ENCODE results near the gene ARL2BP. TPM values are rescaled to one million over a fixed set of nuclear protein-coding genes. Genes with fewer than 3 reads are reported as not detected.
A peak's percentile ranks its signal among the peaks of the same experiment; 100 is the strongest.
"Not testable (repeated sequence)": the region's sequence is repeated elsewhere in the genome, so short reads cannot be mapped to it uniquely, and the experiment has no call there.

ARL2BP gene
- total RNA-seq, result 85.3 and 106 TPM in 2 replicates

DNA sequence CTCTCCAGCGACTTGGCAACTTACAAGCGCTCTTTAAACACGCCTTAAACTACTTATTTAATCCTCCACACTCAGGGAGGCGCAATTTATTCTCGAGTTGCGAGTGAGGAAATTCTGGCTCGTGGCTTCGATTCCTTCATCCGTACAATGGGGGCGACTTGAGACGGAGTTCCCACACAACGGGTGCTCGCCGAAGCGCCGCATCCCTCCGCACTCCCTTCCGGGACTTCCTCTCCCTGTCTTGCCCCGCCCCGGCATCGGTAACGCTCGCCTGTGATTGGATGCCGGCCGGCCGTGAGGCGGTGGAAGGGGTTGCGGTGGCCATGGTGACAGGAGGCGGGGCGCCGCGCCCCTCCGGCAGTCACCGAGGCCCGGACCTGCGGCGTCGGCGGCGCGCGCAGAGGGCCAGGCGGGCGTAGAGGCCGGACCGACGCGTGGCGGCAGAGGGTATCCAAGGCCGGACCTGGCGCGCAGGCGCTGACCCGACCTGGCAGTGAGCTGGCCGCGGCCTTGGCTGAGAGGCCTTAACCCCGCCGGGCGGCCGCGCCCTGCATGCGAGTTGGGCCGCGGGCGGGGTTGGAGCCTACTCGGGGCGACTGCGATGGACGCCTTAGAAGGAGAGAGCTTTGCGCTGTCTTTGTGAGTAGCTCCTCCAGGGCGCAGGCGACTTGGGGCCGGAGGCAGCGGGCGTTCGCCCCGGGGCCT lies at the start of gene ARL2BP:
Gene ARL2BP, plus strand, starts transcription at position 493 of the 705 bp plus-strand sequence. Its CDS starts 109 bp downstream, at position 602.
- peak; percentile 99 for DNase-seq

DNA sequence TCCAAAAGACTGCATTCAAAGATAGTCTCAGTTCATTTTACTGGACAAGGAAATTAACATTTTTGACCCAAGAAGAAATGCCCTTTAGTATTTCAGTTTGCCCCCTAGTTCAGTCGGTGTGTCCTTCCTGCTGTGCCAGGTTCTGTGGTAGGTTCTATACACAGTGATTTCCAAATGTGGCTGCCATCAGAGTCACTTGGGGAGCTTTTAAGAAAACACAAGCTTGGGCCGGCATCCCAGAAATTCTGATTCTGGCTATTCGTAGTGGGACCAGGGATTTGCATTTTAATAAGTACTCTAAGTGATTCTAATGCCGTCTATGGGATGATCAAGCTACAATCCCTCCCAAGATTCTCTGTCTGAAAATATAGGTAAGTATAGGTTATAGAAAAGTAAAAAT lies 48.8 kb upstream of the ARL2BP start:
- no peak for DNase-seq

DNA sequence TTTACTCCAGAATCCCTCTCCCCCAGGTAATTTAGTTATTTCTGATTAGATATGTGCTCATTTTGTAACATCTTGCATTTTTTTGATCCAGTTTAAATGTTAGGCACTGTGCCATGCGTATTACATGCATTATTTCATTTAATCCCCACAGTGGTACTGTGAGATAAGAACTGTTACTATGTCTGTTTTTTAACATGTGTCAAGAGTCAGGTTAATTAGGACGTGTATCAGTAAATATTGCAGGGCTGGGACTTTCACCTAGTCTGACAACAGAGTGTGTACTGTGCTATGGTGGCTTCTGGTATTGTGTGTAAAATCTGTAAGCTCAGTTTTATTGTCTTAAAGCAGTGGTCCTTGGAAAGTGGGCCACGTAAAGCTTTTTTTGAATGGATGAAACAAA lies 48.3 kb upstream of the ARL2BP start:
- DNase-seq, result no peak

DNA sequence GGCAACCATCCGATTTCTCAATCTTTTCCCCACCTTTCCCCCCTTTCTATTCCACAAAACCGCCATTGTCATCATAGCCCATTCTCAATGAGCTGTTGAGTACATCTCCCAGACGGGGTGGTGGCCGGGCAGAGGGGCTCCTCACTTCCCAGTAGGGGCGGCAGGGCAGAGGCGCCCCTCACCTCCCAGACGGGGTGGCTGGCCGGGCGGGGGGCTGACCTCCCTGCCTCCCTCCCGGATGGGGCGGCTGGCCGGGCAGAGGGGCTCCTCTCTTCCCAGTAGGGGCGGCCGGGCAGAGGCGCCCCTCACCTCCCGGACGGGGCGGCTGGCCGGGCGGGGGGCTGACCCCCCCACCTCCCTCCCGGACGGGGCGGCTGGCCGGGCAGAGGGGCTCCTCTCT lies 44.7 kb upstream of the ARL2BP start:
- not testable (repeated sequence) for DNase-seq

DNA sequence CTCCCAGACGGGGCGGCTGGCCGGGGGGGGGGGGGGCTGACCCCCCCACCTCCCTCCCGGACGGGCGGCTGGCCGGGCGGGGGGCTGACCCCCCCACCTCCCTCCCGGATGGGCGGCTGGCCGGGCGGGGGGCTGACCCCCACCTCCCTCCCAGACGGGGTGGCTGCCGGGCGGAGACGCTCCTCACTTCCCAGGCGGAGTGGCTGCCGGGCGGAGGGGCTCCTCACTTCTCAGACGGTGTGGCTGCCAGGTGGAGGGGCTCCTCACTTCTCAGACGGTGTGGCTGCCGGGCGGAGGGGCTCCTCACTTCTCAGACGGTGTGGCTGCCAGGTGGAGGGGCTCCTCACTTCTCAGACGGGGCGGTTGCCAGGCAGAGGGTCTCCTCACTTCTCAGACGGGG lies 44.1 kb upstream of the ARL2BP start:
- DNase-seq, result not testable (repeated sequence)

DNA sequence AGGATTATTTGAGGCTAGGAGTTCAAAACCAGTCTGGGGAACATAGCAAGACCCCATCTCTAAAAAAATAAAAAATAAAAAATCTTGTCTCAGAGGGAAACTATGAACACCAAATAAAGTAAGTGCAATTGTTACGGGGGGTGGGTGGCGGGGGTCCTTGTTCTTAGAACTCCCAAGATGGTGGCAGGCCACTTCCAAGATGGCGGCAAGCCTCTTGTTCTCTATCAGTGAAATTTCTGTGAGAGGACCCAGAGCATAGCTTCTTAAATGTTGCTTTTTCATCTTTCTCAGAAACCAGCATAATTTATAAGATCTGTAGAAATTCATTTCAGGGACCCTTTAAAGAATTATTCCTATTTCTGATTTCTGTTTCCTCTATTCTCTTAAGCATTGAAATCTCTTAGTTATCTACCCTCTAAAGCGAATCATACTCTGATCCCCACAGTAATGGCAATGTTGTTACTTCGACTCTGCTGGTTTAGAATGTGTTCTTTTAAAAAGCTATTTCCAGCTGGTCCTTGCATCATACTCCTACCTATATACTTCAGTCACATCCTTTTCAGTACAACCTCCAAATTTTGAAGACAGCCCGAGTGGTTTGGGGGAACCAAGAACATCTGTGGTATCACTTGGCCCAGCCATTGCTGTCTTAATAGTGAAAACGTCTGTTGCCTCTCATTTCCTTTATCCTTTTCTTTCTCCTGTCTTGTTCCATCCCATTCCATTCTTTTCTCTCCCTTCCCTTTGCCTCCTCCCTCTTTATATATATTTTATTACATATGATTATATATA lies 42.8 kb upstream of the ARL2BP start:
- DNase-seq, result no peak

DNA sequence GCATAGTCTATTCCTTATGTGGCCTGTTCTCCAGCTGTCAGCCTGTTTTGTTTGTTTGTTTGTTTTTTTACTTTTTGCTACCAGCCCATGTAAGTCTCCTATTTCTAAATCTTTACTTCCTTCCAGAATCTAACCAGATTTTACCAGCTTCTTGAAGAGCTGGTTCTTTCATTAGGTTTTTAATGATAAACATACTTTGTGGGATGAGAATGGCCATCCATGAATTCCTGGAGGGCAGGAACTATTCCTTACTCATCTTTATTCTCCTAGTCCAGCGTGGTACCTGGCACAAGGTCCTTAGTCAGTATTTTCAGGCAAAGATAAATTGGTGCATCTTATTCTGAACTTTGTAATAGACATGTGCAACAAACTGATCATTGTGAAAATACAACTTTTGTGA lies 41.6 kb upstream of the ARL2BP start:
- DNase-seq, result no peak

DNA sequence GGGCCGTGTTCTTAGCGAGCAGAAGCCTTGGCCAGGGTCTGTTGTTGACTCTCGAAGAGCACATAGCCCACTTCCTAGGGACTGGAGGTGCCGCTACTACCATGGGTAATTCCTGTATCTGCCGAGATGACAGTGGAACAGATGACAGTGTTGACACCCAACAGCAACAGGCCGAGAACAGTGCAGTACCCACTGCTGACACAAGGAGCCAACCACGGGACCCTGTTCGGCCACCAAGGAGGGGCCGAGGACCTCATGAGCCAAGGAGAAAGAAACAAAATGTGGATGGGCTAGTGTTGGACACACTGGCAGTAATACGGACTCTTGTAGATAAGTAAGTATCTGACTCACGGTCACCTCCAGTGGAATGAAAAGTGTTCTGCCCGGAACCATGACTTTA lies 40.4 kb upstream of the ARL2BP start:
- no peak for DNase-seq

DNA sequence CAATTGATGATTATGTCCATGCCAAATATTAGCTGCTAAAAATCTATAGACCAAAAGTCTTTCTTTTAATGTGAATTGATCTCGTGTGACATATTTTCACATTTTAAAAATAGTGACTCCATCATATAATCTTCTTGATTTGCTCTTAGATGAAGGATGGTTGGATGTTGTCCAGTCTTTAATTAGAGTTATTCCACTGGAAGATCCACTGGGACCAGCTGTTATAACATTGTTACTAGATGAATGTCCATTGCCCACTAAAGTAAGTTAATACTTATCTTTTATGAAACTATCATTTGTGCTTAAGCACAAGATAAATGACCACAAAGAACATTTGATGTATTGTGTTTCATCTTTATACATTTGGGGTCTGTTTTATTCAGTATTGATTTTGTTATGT lies 36.1 kb upstream of the ARL2BP start:
- DNase-seq, result no peak

DNA sequence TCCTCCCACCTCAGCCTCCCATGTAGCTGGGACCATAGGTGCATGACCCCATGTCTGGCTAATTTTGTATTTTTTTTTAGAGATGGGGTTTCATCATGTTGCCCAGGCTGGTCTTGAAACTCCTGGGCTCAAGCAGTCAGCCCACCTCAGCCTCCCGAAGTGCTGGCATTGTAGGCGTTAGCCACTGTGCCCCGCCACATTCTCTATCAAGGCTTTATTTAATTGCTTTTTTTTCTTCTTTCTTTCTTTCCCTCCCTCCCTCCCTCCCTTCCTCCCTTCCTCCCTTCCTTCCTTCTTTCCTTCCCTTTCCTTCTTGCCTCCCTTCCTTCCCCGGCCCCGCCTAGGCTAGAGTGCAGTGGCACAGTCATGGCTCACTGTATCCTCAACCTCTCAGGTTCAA lies 35.3 kb upstream of the ARL2BP start:
- DNase-seq, result no peak

DNA sequence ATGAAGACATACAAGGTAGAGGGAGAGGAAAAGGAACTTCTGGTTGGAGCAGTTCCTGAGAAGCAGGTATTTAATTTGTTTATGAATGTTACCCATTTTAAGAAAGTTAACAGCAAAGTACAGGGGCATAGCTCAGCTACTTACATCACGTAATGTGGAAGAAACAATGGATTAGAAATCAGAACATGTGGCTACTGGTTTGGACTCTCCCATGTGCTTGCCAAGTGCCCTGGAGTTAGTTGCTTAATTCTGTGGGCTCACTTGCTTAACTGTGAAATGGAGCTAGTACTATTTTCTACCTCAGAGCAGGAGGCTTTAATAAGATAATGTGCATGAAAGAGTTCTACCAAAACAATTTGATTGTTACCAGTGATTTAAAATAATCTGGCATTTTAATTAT lies 31.6 kb upstream of the ARL2BP start:
- no peak for DNase-seq

DNA sequence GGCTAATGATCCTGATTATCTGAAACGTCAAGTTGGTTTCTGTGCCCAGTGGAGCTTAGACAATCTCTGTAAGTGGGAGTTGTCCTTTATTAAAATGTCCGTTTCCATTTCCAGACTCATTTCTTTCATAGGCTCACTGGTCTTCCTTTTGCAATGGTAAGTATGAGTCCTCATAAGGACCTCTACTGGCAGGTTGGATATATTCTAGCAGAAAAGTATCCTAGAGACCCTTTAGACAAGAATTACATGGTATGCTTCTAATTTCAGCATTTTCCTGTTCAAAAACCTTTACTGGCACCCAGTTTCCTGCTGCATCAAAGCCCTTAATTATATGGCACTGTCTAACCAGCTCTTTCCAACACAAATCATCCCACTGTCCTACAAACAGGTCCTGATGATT lies 28.1 kb upstream of the ARL2BP start:
- DNase-seq, result no peak

DNA sequence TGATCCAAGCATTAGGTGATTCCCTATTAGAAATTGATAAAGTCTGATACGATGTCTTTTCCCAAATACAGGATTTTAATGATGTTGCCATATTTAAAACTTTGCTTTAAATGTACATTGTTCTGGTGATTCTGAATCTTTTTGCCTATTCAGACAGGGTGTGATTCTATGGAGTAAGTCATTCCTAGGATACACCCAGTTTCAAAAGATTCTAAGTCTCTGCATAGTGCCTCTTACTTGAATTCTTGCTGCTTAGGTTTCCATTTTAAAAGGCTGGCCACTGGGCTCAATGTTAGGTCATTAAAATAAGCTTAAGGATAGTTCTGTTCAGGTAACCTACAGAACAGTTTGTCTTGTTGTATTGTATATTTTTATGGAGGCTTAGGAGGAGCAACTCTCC lies 22.0 kb upstream of the ARL2BP start:
- no peak for DNase-seq

DNA sequence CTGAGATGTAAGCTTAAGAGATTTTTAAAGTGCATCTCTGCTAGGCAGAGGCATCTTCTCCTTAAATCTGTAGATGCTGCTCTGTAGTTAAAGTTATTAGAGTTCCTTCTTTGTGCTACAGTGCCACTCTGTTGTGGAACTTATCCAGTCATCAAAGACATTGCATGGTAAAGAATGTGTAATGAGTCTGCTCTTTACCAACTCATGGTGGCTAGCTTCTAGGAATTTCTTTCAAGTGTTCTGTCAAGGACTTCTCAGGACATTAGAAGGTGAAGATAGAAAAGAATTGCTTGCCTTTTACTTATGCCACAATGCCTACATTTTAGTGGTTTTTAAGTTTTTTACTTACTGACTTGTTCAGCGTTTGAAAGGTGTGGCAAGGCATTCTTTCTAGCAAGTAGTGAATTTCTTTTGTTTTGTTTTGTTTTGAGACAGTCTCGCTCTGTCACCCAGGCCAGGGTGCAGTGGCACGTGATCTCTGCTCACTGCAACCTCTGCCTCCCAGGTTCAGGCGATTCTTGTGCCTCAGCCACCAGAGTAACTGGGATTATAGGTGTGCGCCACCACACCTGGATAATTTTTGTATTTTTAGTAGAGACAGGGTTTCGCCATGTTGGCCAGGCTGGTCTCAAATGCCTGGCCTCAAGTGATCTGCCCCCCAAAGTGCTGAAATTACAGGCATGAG lies 20.3 kb upstream of the ARL2BP start:
- no peak for DNase-seq

DNA sequence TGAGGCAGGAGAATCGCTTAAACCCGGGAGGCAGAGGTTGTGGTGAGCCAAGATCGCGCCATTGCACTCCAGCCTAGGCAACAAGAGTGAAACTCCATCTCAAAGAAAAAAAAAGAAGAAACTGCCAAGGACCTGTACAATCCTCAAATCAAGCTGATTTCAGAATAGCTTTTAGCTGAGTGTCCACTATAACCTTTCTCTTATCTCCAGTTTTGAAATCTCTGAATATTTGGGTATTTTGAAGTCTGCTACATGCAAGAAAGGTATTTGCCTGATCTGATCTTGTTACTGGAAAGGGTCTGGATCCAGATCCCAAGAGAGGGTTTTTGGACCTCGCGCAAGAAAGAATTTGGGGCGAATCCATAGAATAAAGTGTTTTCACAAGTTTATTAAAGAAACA lies 19.1 kb upstream of the ARL2BP start:
- no peak for DNase-seq

DNA sequence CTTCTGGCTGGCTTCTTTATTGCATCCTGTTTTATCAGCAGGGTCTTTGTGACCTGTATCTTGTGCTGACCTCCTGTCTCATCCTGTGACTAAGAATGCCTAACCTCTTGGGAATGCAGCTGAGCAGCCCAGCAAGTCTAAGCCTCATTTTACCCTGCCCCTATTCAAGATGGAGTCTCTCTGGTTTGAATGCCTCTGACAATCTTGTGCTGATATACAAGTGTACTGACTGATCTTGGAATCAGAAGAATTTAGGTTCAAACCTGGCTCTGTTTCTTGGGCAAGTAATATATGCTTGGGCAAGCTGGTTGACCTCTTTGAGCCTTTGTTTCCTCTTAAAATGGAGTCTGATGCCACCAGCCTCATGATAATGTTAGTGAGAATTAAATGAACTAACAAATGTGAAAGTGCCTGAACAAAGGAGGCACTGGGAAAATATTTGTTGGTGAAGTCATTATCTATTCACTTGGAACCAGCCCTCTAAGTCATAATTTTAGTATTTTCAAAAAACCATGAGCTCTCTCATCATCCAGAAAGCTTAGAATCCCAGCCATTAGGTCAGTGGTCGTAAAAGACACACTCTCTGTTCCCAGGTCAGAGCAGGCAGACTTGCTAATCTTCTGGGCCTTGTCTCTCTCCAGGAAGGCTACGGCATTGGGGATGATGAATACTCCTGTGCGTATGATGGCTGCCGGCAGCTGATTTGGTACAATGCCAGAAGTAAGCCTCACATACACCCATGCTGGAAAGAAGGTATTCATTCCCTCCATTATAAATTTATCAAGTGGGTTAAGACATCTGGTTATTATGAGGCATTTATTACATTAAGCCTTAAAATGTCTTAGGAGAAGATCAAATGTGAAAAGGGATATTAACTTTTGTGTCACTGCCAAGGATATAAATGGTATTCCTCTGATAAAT lies 18.1 kb upstream of the ARL2BP start:
- DNase-seq, result no peak

DNA sequence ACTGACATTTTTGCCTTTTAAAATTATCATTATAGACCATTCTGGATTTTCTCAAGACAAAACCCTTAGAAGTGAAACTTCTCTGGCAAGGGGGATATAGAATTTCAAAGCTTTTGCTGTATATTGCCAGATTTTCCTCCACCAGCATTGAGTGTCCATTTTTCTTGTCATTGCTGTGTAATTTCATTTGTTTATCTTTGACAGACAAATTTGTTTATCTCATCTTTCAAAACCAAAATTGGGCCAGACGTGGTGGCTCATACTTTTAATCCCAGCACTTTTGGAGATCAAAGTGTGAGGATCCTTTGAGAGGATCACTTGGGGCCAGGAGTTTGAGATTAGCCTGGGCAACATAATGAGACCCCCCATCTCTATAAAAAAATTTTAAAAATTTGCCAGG lies 16.0 kb upstream of the ARL2BP start:
- DNase-seq, result no peak

DNA sequence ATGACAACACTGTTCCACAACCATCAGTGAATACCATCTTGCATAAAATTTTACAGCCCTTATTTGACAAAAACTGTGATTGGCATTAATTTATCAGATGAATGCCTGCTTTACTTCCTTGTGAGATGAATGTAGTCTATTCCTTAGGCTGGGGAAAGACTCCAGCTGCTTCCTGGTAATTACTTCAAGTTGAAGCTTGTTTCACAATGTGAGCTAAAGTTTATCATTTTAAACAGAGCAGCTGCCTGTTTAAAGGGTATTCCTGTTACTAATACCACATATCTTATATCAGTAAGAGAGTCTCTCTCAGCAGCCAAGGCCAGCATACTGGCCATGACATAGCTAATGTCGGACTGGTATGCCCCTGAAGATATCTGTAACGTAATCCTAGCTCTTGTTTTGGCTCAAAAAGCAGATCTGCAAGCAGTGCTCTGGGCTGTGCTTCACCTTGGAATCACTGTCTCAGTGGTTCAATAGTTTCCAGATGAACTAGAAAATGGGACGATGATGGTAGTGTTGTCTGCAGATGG lies 13.2 kb upstream of the ARL2BP start:
- no peak for DNase-seq

DNA sequence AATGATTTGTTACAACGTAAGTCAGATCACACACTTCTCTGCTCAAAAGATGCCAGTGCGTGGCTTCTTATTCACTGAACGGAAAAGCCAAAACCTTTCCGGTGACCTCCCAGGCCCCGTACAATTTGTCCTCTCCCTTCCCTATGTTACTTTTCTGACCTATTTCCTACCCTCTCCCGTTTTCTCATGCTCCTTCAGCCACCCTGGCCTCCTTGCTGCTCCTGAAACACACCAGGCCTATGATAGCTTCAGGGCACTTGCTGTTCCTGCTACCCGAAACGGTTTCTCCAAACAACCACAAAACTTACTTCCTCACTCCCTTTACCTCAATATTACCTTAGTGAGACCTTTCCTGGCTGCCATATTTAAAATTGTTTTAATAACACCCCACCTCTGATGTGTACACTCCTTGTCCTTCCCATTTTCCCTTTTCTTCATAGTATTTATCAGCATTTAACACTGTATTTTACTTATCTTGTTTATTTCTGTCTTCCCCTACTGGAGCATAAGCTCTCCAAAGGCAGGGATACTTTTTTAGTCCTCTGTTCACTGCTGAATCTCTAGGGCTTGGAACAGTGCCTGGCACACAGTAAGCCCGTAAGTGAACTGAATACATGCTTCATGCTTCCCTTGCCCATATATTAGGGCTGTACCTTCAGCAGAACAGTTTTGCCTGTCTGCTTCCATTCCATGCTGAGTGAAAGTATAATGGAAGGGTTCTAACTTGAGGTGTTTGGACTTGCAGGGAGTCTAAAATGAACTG lies 10.9 kb upstream of the ARL2BP start:
- DNase-seq, result no peak

DNA sequence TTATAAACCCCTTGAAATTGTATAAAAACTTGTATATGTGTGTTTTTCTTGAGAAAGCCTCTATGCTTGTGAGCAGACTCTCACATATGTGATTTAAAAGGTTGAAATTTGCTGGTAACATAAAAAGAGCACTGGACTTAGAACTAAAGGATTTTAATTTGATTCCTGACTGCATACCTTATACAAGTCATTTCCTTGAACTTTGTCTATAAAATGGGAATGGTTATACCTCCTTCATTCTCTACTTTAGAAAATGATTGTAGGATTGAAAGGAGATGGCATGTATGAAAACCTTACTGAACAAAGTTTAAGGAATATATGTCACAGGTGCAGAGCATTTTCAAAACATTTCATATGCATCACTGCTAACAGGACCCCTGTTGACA lies 10.4 kb upstream of the ARL2BP start:
- no peak for DNase-seq

All from dermis blood vessel endothelial cell (primary cell).